PC-9 (cell line): ENCODE data around the gene LEUTX.

Experiments used
- CTCF ChIP-seq: fragments of 200-600 bp; sonication (generic); conservative IDR thresholded peaks from 2 replicates; pipeline ENCODE4 v1.6.1; 2017; ENCODE audit warnings: mixed run types, antibody characterized with exemption, mild to moderate bottlenecking, moderate library complexity
- EZH2 ChIP-seq: fragments of 200-600 bp; sonication (generic); IDR thresholded peaks from 2 replicates; pipeline ENCODE4 v1.8.0; 2017; ENCODE audit warnings: antibody characterized with exemption, low read depth

- TF ChIP-seq EZH2 (no peak), CTCF (no peak)
Measured at GRCh38 chr19:39754544-39754943, 24.1 kb upstream of the LEUTX start.
